Measurements from ENCODE around the gene SYNGR2. TPM values are rescaled to one million over a fixed set of nuclear protein-coding genes. Genes with fewer than 3 reads are reported as not detected.

Gene SYNGR2
- polyA plus RNA-seq, 3 donors, result 270 to 402 (median 350) TPM

GRCh38 chr17:78127888-78128550 lies 40.4 kb upstream of the SYNGR2 start:
- intact Hi-C loops (cut with micrococcal nuclease), result loop anchor here (2.0 to 5.0 kb wide), 2 partner anchors 15 to 44 kb away; no protein-coding TSS in a partner anchor
- Mint-ChIP-seq H3K27me3 (ENCODE audit: low read depth in 3 of 3) (peaks cover 0 to 4% (median 0%) of the 10 kb centered on the region in 3 donors), H3K4me3 (peak overlapping the region; percentile 89 to 90), H3K27ac (peak overlapping the region; percentile 85 to 93 (median 92)), H3K4me1 (peaks cover 68% of the 10 kb centered on the region), H3K9me3 (no peaks in the 10 kb centered on the region), H3K36me3 (peaks cover 18 to 21% of the 10 kb centered on the region in 2 donors)
- Histone ChIP-seq H3K4me1 (ENCODE audit: control insufficient read depth in 1 of 2, insufficient read depth in 2 of 2, low read length in 2 of 2) (peaks cover 77 to 86% of the 10 kb centered on the region in 2 donors), H3K27ac (ENCODE audit: low read depth in 1 of 2, low read length in 2 of 2) (peak overlapping the region; percentile 85 to 93), H2AFZ (ENCODE audit: insufficient read depth, low read depth, low read length, poor library complexity, severe bottlenecking) (peak overlapping the region; percentile 67), H3K4me2 (replicated peaks; ENCODE audit: extremely low read depth, low read length, poor library complexity, severe bottlenecking) (peak overlapping the region; percentile 100), H3K9me3 (replicated peaks in 1 of 2; ENCODE audit: control insufficient read depth in 1 of 2, insufficient read depth in 1 of 2, low read length in 2 of 2) (no peaks in the 10 kb centered on the region), H3K79me2 (ENCODE audit: insufficient read depth, low read length) (peaks cover 94% of the 10 kb centered on the region), H3K27me3 (ENCODE audit: control insufficient read depth in 2 of 2, insufficient read depth in 2 of 2, low read length in 2 of 2) (no peaks in the 10 kb centered on the region), H4K20me1 (ENCODE audit: insufficient read depth, low read length) (peaks cover 57% of the 10 kb centered on the region), H3K36me3 (replicated peaks in 1 of 2; ENCODE audit: control insufficient read depth in 1 of 2, insufficient read depth in 2 of 2, low read length in 2 of 2) (peaks cover 21 to 22% of the 10 kb centered on the region in 2 donors), H3K9ac (ENCODE audit: insufficient read depth, low read length, poor library complexity, severe bottlenecking) (peak overlapping the region; percentile 70), H3K4me3 (replicated peaks in 1 of 3; ENCODE audit: low read depth in 2 of 3, low read length in 3 of 3) (peak overlapping the region; percentile 71 to 96 (median 95))
- DNase-seq, result no peak
- under 1% methylated on average over 21 of the region's 39 CpGs for WGBS (ENCODE audit: insufficient coverage)
- TF ChIP-seq, protein P1, sequence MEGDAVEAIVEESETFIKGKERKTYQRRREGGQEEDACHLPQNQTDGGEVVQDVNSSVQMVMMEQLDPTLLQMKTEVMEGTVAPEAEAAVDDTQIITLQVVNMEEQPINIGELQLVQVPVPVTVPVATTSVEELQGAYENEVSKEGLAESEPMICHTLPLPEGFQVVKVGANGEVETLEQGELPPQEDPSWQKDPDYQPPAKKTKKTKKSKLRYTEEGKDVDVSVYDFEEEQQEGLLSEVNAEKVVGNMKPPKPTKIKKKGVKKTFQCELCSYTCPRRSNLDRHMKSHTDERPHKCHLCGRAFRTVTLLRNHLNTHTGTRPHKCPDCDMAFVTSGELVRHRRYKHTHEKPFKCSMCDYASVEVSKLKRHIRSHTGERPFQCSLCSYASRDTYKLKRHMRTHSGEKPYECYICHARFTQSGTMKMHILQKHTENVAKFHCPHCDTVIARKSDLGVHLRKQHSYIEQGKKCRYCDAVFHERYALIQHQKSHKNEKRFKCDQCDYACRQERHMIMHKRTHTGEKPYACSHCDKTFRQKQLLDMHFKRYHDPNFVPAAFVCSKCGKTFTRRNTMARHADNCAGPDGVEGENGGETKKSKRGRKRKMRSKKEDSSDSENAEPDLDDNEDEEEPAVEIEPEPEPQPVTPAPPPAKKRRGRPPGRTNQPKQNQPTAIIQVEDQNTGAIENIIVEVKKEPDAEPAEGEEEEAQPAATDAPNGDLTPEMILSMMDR (IDR thresholded peaks at IDR 0.05), result no peak

GRCh38 chr17:78128551-78129350 lies 39.6 kb upstream of the SYNGR2 start, which contains the start of gene TMC6:
Gene TMC6 (minus strand): TSS chr17:78128755. CDS start chr17:78126832, 1,923 bp downstream.
- Histone ChIP-seq H3K4me2 (replicated peaks; ENCODE audit: extremely low read depth, low read length, poor library complexity, severe bottlenecking) (peak within 1 kb of the TSS; percentile 100), H3K79me2 (ENCODE audit: insufficient read depth, low read length) (peaks cover 95% of the 10 kb centered on the region), H3K9ac (ENCODE audit: insufficient read depth, low read length, poor library complexity, severe bottlenecking) (peak within 1 kb of the TSS; percentile 70), H3K27me3 (ENCODE audit: control insufficient read depth in 2 of 2, insufficient read depth in 2 of 2, low read length in 2 of 2) (no peaks in the 10 kb centered on the region), H3K36me3 (replicated peaks in 1 of 2; ENCODE audit: control insufficient read depth in 1 of 2, insufficient read depth in 2 of 2, low read length in 2 of 2) (peaks cover 21 to 22% of the 10 kb centered on the region in 2 donors), H3K4me3 (replicated peaks in 1 of 3; ENCODE audit: low read depth in 2 of 3, low read length in 3 of 3) (peak within 1 kb of the TSS; percentile 71 to 96 (median 95)), H3K4me1 (ENCODE audit: control insufficient read depth in 1 of 2, insufficient read depth in 2 of 2, low read length in 2 of 2) (peaks cover 82 to 93% of the 10 kb centered on the region in 2 donors), H3K9me3 (replicated peaks in 1 of 2; ENCODE audit: control insufficient read depth in 1 of 2, insufficient read depth in 1 of 2, low read length in 2 of 2) (no peaks in the 10 kb centered on the region), H3K27ac (ENCODE audit: low read depth in 1 of 2, low read length in 2 of 2) (peak within 1 kb of the TSS; percentile 85 to 93), H4K20me1 (ENCODE audit: insufficient read depth, low read length) (peaks cover 57% of the 10 kb centered on the region), H2AFZ (ENCODE audit: insufficient read depth, low read depth, low read length, poor library complexity, severe bottlenecking) (peak within 1 kb of the TSS; percentile 67)
- DNase-seq, result peak in 2 of 3 donors; percentile 47 to 53
- 0% methylated on average over 27 of the region's 54 CpGs for WGBS (ENCODE audit: insufficient coverage)
- H3K4me3 Mint-ChIP-seq, result peak within 1 kb of the TSS; percentile 89 to 94
- peaks cover 15 to 21% of the 10 kb centered on the region in 2 donors for H3K36me3 Mint-ChIP-seq
- peaks cover 0 to under 1% (median 0%) of the 10 kb centered on the region in 3 donors for H3K27me3 Mint-ChIP-seq (ENCODE audit: low read depth in 3 of 3)
- peak within 1 kb of the TSS; percentile 89 to 95 (median 93) for H3K27ac Mint-ChIP-seq
- peaks cover 71% of the 10 kb centered on the region for H3K4me1 Mint-ChIP-seq
- intact Hi-C loops (cut with micrococcal nuclease), result loop anchor here in 1 of 2 donors (5.0 kb wide), 1 partner anchor 44 kb away; no protein-coding TSS in a partner anchor
- H3K9me3 Mint-ChIP-seq, result no peaks in the 10 kb centered on the region
- TF ChIP-seq, protein P1 (IDR thresholded peaks at IDR 0.05), result no peak

Data from CD14-positive monocyte (primary cell).